A549 treated with ZK216348 at 1 μM for 4 hours (cell line): ENCODE measurements around the gene ACSL4. TPM values are rescaled to one million over a fixed set of nuclear protein-coding genes. Genes with fewer than 3 reads are reported as not detected.

ENCODE experiments used
- total RNA-seq: library from RNA; stranded (reverse); fragments of 200-300 nt; extraction: Qiagen RNA extraction; gene quantifications from 5 replicates; pipeline ENCODE4 v1.2.3, GENCODE V29; 2022; ENCODE audit warnings: low read depth

The ACSL4 gene
- 13.5 to 34.0 TPM (median 24.8 TPM) in 5 replicates for total RNA-seq

GRCh38 chrX:109732807-109733612 is at the start of gene ACSL4:
Gene ACSL4, minus strand, starts transcription at chrX:109733257. Its CDS starts 49,894 bp downstream, at chrX:109683363.

GRCh38 chrX:109624641-109625616 is 108.1 kb downstream of the ACSL4 start, which contains the start of gene KCNE5:
Gene KCNE5, minus strand, starts transcription at chrX:109625172. Its CDS starts 152 bp downstream, at chrX:109625020.

Other genes with a start within 250 kb of the ACSL4 start
- gene NXT2, start 196.4 kb downstream of the ACSL4 start, total RNA-seq, result 5.9 to 14.3 TPM (median 8.5 TPM) in 5 replicates
- 0.09 to 0.22 TPM (median 0.15 TPM) in 3 of 5 replicates, not detected in the others for gene KCNE5, start 108.1 kb downstream of the ACSL4 start, total RNA-seq